GM23338 (cell line): ENCODE measurements around the gene DOCK7. TPM values are rescaled to one million over a fixed set of nuclear protein-coding genes. Genes with fewer than 3 reads are reported as not detected.

ENCODE experiments used
- ATAC-seq: fragments of 200-7000 bp; cut with Tn5 transposase; 3 replicates; pipeline ENCODE4 v1.9.1; 2020
- DNase-seq: peaks from one replicate; pipeline ENCODE4 v3.0.0-alpha.2; 2015; ENCODE audit warnings: low spot score
- H2AFZ ChIP-seq: fragments of 200-600 bp; sonication (generic); 2 replicates; pipeline ENCODE4 v1.8.0; 2016; ENCODE audit warnings: antibody characterized with exemption, mild to moderate bottlenecking, moderate library complexity
- H3F3A ChIP-seq: fragments of 200-600 bp; sonication (generic); replicated peaks from 2 replicates; pipeline ENCODE4 v1.8.0; 2017; ENCODE audit warnings: antibody characterized with exemption, mixed run types, low read depth
- H3K27ac ChIP-seq: fragments of 200-600 bp; sonication (generic); 2 replicates; pipeline ENCODE4 v1.6.1; 2016; ENCODE audit warnings: low read depth
- H3K27me3 ChIP-seq: fragments of 200-600 bp; sonication (generic); 2 replicates; pipeline ENCODE4 v1.8.0; 2016; ENCODE audit warnings: mild to moderate bottlenecking, mixed run types, moderate library complexity; ENCODE audit not compliant: insufficient read depth
- H3K36me3 ChIP-seq: fragments of 200-600 bp; sonication (generic); 2 replicates; pipeline ENCODE4 v1.8.0; 2016; ENCODE audit warnings: mild to moderate bottlenecking; ENCODE audit not compliant: insufficient read depth
- H3K4me1 ChIP-seq: fragments of 200-600 bp; sonication (generic); 2 replicates; pipeline ENCODE4 v1.8.0; 2016; ENCODE audit warnings: mild to moderate bottlenecking, moderate library complexity; ENCODE audit not compliant: insufficient read depth
- H3K4me2 ChIP-seq: fragments of 200-600 bp; sonication (generic); 2 replicates; pipeline ENCODE4 v1.7.1; 2017; ENCODE audit warnings: mixed run types
- H3K4me3 ChIP-seq: fragments of 200-600 bp; sonication (generic); 2 replicates; pipeline ENCODE4 v1.6.1; 2016; ENCODE audit warnings: mixed run types
- H3K79me2 ChIP-seq: fragments of 200-600 bp; sonication (generic); replicated peaks from 2 replicates; pipeline ENCODE4 v1.8.0; 2017; ENCODE audit warnings: mild to moderate bottlenecking; ENCODE audit not compliant: insufficient read depth
- H3K9me2 ChIP-seq: fragments of 200-600 bp; sonication (generic); 2 replicates; pipeline ENCODE4 v1.8.0; 2017; ENCODE audit not compliant: insufficient read depth
- H4K20me1 ChIP-seq: fragments of 200-600 bp; sonication (generic); replicated peaks from 2 replicates; pipeline ENCODE4 v1.8.0; 2017; ENCODE audit warnings: mild to moderate bottlenecking; ENCODE audit not compliant: insufficient read depth
- H3K27ac Mint-ChIP-seq: 2 replicates; pipeline ENCODE4 v1.8.0; 2020; ENCODE audit warnings: inconsistent platforms, mild to moderate bottlenecking, moderate library complexity, mixed read lengths
- H3K27me3 Mint-ChIP-seq: 3 replicates; pipeline ENCODE4 v1.8.0; 2022; ENCODE audit warnings: low read depth, mild to moderate bottlenecking, moderate library complexity, mixed read lengths, inconsistent platforms; ENCODE audit not compliant: insufficient read depth, poor library complexity
- H3K36me3 Mint-ChIP-seq: 3 replicates; pipeline ENCODE4 v1.8.0; 2021; ENCODE audit warnings: low read depth, mild to moderate bottlenecking, inconsistent platforms, moderate library complexity, mixed read lengths
- H3K4me1 Mint-ChIP-seq: 3 replicates; pipeline ENCODE4 v1.8.0; 2020; ENCODE audit warnings: mild to moderate bottlenecking, inconsistent platforms, mixed read lengths
- H3K4me3 Mint-ChIP-seq: 3 replicates; pipeline ENCODE4 v1.8.0; 2021; ENCODE audit warnings: moderate library complexity, mild to moderate bottlenecking, inconsistent platforms, mixed read lengths
- H3K9me3 Mint-ChIP-seq: 3 replicates; pipeline ENCODE4 v1.8.0; 2020; ENCODE audit warnings: moderate library complexity, mild to moderate bottlenecking, inconsistent platforms, mixed read lengths
- CREB1 ChIP-seq: fragments of 250-450 bp; sonication (Bioruptor Pico); IDR thresholded peaks from 2 replicates; pipeline ENCODE4 v1.5.0; 2020; ENCODE audit warnings: low read depth, mild to moderate bottlenecking, moderate library complexity
- ETS1 ChIP-seq: IDR thresholded peaks from 2 replicates; pipeline ENCODE4 v1.6.1; 2016; ENCODE audit warnings: antibody characterized with exemption
- EZH2 ChIP-seq: fragments of 200-600 bp; sonication (generic); IDR thresholded peaks from one replicate; pipeline ENCODE4 v1.8.0; 2017; ENCODE audit warnings: antibody characterized with exemption, mild to moderate bottlenecking, low read depth; ENCODE audit not compliant: unreplicated experiment
- EZH2phosphoT487 ChIP-seq: fragments of 200-600 bp; sonication (generic); IDR thresholded peaks from one replicate; pipeline ENCODE4 v1.8.1; 2018; ENCODE audit warnings: antibody characterized with exemption; ENCODE audit not compliant: unreplicated experiment
- NANOG ChIP-seq: IDR thresholded peaks from 2 replicates; pipeline ENCODE4 v1.6.1; 2016; ENCODE audit warnings: antibody characterized with exemption, borderline replicate concordance
- POLR2AphosphoS5 ChIP-seq: IDR thresholded peaks from 2 replicates; pipeline ENCODE4 v1.6.1; 2016; ENCODE audit warnings: antibody characterized with exemption, low read depth
- STAT1 ChIP-seq: IDR thresholded peaks from one replicate; pipeline ENCODE4 v1.6.1; 2016; ENCODE audit warnings: antibody characterized with exemption; ENCODE audit not compliant: unreplicated experiment
- ZNF114 ChIP-seq: fragments of 250-450 bp; sonication (Bioruptor Pico); IDR thresholded peaks from 2 replicates; pipeline ENCODE4 v1.5.0; 2020; ENCODE audit warnings: mild to moderate bottlenecking, moderate library complexity
- ZNF331 ChIP-seq: fragments of 250-450 bp; sonication (Bioruptor Pico); IDR thresholded peaks from 2 replicates; pipeline ENCODE4 v1.5.0; 2020; ENCODE audit warnings: low read depth, mild to moderate bottlenecking, moderate library complexity
- ZNF462 ChIP-seq: fragments of 250-450 bp; sonication (Bioruptor Pico); IDR thresholded peaks from 2 replicates; pipeline ENCODE4 v1.5.0; 2020; ENCODE audit warnings: mild to moderate bottlenecking, moderate library complexity
- polyA plus RNA-seq: library from polyadenylated mRNA; unstranded; fragments of >200 nt; fragmentation: Nextera tagmentation; extraction: Ambion mirVana; gene quantifications from 2 replicates; pipeline ENCODE4 v1.2.1, GENCODE V29; 2016
- total RNA-seq: library from RNA; depleted of rRNA; stranded (reverse); fragments of >200 nt; shearing (Covaris generic); gene quantifications from 2 replicates; pipeline ENCODE4 v1.2.3, GENCODE V29; 2014

DOCK7 gene
- total and polyA plus RNA-seq, 2 experiments from 2014 or later, result 20.5 to 37.3 TPM

- Histone ChIP-seq H3K79me2 (no peaks in the 10 kb centered on the region; the same call in none of the 2 replicates), H3K27me3 (0 out of 2 replicates have a peak, but pooled peaks cover 4% of the 10 kb centered on the region), H3K9me2 (no peaks in the 10 kb centered on the region), H3K36me3 (no peaks in the 10 kb centered on the region), H2AFZ (no peak overlapping the region), H3K4me1 (peaks cover 13% of the 10 kb centered on the region), H3K27ac (no peak overlapping the region), H3K4me3 (no peak overlapping the region), H3F3A (no peaks in the 10 kb centered on the region), H4K20me1 (no peaks in the 10 kb centered on the region), H3K4me2 (no peak overlapping the region)
- peaks cover 6% of the 10 kb centered on the region; the same call in 2 of the 3 replicates for H3K36me3 Mint-ChIP-seq
- no peak overlapping the region for H3K4me3 Mint-ChIP-seq
- peaks cover 5% of the 10 kb centered on the region; the same call in 2 of the 3 replicates for H3K9me3 Mint-ChIP-seq
- TF ChIP-seq EZH2phosphoT487 (no peak), ETS1 (no peak), ZNF114 (CRISPR knock-in tag) (no peak), ZNF462 (CRISPR knock-in tag) (no peak), POLR2AphosphoS5 (no peak), CREB1 (CRISPR knock-in tag) (no peak), ZNF331 (CRISPR knock-in tag) (no peak), STAT1 (no peak), NANOG (no peak), EZH2 (no peak)
- peaks cover 16% of the 10 kb centered on the region for H3K4me1 Mint-ChIP-seq
- H3K27ac Mint-ChIP-seq, result no peak overlapping the region
- DNase-seq, result no peak
- no peak for ATAC-seq
- peaks cover 5% of the 10 kb centered on the region for H3K27me3 Mint-ChIP-seq
Measured at GRCh38 chr1:62693123-62693522, 4.9 kb upstream of the DOCK7 start.
